CD4-positive, alpha-beta T cell treated with Interleukin-2 at 100 ng/mL for 4 hours (primary cell): Measurements from ENCODE around the gene DTNB.
"Not testable (repeated sequence)": the region's sequence is repeated elsewhere in the genome, so short reads cannot be mapped to it uniquely, and the experiment has no call there.

Source experiments
- DNase-seq: peaks from one replicate; pipeline ENCODE4 v3.0.0-alpha.2; 2020; ENCODE audit warnings: low spot score

The DTNB gene

DNA sequence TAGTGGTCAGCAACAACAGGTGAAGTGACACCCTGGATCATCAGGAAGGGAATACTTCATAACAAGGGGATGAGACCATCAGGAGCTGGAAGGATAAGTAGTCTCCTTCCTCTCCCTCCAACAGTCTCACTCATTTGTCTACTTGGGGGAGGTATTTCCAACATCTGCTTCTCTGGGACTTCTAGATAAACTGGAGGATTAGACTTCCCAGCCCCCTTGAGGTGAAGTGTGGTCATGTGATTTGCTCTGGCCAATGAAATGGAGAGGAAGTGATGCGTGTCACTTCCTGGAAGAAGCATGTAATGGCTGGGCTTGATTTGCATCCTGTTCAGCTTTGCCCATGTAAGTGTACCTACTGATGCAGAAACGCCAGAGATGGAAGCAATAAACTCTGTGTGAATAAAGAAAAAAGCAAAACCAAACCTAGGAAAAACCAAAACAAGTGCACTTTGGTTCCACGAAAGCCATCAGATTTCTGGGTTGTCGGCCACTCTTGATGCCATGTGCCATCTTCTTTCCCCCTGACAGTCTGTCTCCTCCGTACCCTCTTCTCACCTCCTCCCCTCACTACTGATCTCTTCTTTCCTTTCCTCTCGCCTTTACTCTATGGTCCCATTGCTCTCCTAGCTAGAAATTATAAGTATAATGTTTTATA, 255.5 kb downstream of the DTNB start:
- no peak for DNase-seq

DNA sequence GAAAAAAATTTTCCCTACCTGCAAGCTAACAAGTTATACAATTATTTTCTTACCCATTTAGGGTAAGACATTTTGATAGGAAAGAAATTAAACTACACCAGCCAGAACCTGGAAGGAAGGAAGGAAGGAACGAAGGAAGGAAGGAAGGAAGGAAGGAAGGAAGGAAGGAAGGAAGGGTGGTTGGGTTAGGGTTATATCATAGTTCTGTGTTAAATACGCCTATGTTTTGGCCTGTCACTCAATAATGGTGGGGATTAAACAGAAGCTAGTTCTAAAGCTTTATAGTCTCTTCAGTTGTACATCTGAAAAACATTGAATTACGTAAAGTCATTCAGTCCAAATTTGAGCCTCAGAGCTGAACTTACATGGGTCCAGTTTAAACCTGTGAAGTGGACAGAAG, 256.7 kb downstream of the DTNB start:
- DNase-seq: no peak

DNA sequence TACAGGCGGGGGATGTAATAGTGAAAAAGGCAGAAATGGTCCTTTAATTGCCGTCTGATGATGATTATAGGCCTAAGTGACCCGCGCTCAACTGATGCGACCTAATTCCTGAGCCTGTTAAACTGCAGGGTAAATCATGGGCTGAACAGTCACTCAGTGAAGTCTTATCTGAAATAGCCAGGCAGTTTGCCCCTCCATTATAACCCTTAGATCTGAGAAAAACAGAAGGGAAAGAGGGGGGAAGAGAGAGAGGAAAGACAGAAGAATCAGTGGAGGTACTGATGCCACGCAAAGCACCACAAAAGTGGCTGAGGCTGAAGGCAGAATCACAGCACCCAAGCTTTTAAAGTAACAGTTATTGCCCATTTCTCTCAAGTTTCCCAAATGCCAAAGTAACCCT, 258.6 kb downstream of the DTNB start:
- no peak for DNase-seq

DNA sequence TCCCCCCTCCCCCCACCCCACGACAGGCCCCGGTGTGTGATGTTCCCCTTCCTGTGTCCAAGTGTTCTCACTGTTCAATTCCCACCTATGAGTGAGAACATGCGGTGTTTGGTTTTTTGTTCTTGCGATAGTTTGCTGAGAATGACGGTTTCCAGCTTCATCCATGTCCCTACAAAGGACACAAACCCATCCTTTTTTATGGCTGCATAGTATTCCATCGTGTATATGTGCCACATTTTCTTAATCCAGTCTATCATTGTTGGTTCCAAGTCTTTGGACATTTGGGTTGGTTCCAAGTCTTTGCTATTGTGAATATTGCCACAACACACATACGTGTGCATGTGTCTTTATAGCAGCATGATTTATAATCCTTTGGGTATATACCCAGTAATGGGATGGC, 260.0 kb downstream of the DTNB start:
- DNase-seq: not testable (repeated sequence)

DNA sequence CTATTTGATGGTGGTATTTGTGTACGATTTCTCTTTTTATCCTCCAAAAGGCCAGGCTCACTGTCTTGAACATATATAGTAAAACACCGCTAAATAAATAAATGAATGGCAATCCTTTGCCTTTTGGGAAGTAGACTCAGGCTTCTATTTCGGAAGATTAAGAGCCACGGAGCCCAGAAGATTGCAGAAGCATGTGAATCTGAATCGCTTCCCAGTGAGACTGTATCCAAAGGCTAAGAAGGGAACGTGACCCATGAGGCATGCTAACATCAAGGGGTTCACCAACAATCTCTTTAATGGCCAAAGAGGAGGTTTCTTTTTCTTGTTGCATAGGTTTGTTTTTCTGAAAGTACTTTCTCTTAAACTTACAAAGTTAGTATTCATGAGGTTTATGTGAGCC, 261.6 kb downstream of the DTNB start:
- no peak for DNase-seq

DNA sequence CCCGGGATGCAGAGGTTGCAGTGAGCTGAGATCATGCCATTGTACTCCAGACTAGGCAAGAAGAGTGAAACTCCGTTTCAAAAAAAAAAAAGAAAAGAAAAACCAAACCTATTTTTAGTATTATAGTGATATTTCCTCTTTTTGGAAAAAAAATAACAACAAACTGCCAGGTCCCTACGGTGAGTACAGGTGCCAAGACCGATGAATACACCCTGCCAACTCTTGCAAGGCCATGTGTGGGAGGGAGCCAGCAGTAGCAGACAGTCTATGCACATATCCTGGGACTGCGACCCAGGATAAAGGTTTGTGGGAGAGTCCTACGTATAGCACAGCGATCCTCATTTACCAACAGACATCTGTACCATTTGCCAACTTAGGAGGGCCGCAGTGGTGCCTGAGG, 262.1 kb downstream of the DTNB start:
- no peak for DNase-seq

DNA sequence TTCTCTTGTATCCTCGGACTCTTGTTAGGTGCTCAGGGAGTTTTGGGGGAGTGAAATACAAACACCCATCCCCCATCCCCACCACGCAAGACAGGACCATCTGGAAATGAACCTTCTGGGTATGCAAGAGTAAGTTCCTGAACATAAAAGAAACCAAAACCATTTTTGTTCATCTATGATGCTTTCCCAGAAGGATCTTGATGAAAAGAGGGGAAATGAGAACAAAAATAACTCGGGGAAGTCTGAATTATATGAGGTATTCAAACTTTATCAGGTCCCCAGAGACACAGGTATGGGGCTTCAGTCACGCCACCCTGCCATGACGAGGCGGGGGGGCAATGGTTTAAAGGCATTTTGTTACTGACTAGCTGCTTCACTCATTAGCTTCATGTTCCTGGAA, 263.0 kb downstream of the DTNB start:
- DNase-seq: no peak

DNA sequence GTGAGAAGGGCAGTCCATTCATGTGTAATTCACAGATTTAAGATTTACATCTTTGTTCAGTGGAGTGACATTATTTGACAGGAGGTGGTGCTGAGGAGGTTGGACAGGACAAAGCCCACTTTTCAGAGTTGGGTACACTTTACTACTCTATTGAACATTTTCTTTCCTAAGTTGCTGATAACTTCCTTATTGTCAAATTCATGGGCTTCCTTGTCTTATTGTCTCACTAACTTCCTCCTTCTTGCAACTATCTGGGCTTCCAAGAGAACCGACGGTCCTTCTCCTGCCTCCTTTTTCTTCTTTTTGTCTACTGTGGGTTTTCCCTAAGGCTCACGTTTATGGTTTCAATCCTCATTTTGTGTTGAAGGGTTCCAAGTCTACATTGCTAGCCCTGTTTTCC, 263.9 kb downstream of the DTNB start:
- no peak for DNase-seq

DNA sequence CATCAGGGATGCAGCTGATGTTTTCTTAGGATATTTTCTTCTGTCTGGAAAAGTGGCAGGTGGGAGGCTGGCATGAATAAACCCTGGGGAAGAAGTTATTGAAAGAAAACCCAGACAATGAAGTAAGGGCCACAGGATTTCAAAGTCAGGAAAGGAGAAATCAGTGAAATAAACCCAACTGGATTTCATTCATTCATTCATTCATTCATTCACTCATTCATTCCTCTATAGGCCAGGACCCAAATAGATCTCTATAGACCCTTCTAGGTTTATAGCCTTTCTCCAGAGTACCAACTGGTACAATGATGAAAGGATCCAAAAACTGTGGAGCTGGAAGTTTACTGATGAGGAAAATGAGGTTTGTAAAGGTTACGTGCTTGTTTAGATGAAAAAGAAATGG, 264.3 kb downstream of the DTNB start:
- no peak for DNase-seq

DNA sequence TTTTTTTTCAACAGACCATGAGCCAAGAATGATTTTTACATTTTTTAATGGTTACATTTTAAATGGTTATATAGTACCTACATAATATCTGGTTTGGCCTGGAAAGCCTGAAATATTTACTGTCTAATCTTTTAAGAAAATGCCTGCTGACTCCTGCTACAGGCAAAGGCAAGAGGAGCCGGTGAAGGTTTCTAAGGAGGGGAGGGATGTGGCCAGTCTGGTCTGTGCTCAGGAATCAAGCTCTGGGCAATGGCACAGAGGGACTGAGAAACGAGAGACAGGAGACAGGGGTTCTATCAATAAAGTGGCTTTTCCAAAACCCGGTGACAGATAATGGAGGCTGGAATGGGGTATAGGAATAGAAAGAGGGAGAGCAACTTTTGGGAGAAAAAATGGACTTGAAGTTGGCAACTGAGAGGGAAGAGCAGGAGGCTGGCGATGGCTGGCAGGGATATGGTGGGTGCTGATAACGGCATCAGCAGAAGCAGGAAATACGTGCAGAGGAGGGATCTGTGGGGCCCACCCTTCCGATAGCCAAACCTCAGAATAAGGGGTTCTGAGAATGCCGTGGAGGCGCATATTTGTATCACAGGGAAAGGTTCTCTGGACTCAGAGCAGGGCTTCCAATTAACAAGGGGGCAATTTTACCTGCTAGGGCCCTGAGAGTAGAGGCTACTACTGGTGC, 267.6 kb downstream of the DTNB start:
- DNase-seq: no peak

DNA sequence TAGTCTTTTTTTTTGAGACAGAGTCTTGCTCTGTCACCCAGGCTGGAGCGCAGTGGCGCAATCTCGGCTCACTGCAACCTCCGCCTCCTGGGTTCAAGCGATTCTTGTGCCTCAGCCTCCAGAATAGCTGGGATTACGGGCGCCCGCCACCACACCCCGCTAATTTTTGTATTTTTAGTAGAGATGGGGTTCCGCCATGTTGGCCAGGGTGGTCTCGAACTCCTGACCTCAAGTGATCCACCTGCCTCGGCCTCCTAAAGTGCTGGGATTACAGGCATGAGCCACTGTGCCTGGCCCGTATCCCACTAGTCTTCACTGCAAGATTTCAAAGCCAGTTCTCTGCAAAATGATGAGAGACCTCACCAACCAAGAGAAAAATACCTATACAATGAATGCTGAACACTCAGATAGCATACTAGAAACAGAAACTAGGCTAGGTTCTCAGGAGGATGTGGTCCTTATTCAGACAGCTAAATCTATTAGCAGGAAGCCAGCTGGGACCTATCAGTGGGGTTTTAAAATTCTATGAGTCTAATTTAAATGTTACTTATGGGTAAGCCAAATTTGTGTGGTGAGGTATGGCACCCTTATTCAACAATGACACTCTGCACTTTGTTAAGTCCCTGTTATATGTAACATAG, 270.1 kb downstream of the DTNB start:
- DNase-seq: not testable (repeated sequence)

DNA sequence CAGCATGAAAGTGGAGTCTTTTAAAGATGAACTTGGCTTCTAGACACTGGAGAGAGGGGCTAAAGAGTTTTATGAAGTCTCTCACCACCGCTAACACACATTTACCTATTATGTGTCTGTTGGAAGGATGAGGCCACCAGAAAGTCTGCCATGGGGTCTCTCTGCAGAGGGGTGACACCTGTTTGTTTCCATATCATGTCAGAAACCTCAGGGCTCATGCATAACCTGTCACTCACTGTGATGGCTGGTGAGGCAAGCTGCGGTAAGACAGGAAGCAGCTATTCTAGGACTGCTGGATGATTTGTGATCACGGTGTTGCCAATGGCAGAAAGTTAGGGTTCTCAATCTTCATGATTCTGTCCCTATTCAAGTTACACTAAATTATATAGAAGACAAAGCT, 270.9 kb downstream of the DTNB start:
- DNase-seq: no peak

DNA sequence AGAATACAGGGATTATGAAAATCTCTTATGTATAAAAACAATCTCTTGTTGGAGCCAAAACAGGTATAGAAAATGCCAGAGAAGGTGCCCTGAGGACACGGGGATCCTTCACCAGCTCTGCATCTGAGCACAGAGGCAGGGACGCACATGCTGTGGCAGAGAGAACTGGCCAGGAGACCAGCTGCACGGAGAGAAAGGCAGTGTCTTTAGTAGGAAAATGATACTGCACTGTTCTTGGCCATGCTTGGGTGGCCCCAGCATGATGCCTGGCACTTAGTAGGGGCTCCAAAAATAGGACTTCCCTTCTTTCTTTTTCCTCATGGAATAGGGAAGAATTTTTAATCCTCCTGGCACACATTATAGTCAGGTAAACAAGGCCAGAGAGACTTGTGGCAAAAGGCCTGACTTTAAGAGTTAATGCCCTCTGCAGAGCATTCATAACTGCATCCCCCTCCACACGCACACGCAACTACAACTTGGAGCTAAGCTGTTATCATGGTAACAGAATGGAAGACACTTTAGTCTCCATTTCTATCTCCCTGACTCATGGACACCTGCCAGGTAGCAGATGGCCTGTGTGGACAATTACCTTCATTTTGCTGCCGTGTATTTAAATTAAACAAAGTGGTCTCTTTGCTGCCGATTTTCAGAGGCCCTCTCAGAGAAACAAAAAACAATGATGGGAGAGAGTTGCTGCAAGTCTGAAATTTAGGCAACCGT, 271.9 kb downstream of the DTNB start:
- no peak for DNase-seq

DNA sequence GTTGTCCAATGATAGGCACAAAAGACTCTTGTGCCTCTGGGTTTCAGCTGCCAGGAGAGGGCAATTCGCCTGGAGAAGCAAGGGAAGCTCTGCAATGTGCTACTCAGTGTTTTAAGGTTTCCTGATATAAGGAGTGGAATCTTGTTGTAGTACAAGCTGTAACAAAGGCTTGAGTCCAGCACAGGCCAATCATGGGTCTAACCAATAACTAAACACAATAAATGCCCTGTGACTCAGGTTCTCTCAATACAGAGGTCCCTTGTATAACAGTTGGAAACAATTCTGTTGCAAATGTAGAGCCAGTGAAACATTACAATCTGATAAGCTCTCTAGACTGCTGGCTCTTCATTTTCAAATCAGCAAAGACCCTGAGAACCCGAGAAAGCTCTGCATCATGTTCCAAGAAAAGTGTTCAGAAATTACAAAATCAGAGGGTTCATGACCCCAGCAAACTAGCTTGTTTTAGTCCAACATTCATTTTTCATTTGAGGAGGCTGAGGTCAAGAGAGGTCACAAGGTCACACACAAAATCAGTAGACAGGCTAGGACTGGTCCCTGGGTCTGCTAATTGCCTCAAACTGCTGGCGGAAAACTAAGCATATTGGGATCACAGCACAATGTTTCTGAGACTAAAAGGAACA, 272.7 kb downstream of the DTNB start:
- DNase-seq: no peak

DNA sequence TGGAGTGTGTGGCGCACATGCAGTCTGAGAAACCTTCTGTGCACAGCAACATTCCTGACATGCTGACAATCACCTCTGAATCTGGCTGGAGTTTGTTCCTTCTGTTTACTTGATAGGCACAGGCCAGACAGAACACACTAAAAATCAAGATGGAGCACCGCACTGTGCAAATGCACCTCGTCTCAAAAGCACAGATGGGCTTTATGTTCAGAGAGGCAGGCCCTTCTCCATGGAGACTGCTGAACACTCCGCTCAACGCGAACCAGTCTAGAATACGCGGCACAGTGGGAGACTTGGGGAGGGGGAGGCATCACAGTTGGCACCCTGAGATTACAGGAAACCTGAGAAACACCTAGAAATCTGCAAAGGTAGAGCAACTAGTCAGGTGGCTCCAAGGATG, 273.2 kb downstream of the DTNB start:
- DNase-seq: no peak

DNA sequence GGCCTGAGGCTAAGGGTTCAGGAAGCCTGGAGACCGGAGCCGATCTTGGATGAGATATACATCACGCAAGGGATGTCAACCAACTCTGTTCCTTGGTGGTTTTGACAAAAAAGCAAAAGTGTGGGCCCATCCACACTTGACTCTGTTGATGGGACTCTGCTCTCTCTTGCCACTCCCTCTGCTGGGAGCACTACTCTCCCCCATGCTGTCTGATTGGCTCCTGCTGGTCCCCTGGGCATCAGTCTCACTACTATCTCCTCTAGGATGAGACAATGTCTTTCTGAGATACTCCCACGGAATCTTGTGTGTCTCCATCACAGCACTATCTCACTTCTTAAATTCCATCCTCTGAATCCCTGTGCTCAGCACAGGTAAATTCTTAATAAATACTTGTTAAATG, 274.8 kb downstream of the DTNB start:
- DNase-seq: no peak

DNA sequence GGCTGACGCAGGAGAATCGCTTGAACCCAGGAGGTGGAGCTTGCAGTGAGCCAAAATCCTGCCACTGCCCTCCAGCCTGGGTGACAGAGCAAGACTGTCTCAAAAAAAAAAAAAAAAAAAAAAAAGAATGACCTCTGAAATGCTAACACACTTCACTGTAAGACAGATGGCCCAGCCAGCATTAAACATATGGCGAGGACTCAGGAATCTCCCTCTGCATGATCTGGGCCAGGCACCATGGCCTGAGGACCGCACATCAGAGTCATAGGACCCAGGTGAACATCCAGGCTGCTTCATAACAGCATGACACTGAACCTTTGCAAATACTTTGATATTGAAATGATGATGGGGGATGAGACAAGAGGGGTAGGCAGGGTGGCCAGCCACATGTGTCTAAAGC, 275.6 kb downstream of the DTNB start:
- DNase-seq: no peak

DNA sequence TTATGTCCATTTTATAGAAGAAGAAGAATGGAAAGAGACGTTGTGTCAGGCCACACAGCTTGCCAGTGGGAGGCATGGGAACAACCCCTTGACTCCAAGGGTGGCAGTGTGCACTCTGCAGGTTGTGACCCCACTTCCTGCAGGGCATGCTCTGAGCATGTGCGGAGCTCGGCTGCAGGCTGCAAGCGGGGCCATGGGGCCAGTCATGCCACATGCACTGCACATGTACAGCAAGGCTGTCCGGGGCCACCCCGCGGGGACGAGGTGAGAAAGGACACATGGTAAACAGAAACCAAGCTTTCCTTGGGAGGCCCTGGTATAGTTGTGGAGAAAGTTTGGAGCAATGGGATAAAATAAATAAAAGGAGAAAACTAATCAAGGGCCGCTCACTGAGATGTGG, 284.2 kb downstream of the DTNB start:
- no peak for DNase-seq

DNA sequence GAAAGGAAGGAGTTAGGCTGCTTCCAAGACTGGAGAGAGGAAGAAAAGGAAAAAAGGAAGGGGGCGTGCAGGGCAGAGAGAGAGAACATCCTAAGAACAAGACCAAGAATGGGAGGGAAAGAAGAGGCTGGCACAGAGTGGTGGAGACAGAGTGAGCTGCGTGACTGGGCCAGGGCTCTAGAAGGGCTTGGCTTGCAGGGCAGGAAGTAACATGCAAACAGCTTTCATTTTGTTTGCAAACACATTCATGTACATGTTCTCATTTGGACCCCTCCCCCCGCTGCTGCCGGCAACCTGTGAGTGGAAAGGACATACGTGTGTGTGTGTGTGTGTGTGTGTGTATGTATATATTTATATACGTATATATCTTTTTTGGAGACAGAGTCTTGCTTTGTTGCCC, 284.9 kb downstream of the DTNB start:
- no peak for DNase-seq

DNA sequence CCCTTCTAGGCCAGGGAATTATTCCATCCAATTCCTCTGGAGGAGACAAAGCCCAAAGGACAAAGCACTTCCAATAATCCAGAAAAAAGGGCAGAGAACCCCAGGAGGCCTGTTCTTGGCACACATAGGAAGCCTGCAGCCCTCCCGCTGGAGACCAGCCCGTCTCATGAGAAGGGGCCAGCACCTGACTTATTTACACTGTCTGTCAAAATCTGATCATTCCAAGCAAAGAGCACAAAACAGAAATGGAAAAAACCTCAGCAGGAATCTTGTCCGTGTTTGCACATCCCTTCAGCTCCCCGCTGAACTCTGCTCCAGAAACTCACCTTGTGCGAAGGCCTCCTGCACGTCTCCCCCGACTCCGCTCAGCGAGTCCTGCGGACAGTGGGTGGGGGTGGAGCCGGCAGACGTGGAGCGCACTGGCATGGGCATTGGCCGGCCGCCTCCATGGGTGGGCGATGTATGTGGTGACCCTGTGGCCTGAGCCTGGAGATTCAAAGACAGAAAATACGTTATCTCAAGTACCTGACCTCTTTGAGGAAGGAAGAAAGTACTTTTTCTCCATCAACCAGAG, 285.4 kb downstream of the DTNB start:
- DNase-seq: no peak

DNA sequence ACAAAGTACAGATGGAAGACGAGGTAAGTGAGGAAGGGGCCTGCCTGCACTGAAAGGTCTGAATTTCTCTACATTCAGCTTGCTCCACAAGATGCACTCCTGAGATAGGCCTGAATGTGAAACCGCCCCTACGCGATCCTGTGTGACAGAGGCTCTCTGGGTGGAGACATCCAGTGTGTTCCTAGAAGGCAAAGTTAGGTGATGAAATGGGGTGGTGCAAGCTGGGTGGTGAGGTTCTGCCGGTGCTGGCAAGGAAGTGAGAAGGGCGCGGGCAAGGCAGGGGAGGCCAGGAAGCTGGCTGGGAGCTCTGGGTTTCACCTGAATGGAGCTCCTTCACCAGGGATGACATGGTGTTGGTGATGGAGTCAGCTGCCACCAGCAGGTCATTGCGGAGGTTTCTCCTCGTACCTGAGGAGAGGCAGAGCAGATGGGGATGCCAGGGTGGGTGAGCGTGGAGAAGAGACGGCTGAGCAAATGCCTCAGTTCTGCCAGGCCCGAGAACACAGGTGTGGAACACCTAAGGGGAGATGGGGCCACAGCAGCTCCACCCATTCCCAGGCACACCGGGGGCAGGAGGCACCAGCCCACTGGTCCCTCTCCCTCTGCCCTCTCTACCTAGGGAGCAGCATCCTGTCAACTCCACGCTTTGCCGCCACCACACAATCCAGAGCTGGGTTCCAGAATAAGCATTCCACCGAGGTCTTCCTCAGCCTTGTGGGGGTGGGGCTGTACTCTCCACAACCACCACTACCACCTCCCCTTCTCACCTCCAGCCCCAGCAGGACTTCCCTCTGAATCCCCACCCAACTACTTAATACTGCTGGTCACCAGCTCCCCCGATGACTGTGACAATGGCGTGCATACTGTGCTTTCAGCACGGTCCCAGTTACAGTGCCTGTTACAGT, 286.2 kb downstream of the DTNB start:
- no peak for DNase-seq
